ENCODE results near the gene PTCH2.

PTCH2 gene

GRCh38 chr1:44775078-44775929, 67.7 kb downstream of the PTCH2 start, which contains the start of gene RPS8:
Gene RPS8 (plus strand): TSS chr1:44775540. CDS start chr1:44775597, 57 bp downstream.
- H3K4me3 ChIP-seq = peak within 1 kb of the TSS; percentile 93
- H3K27ac ChIP-seq = peak within 1 kb of the TSS; percentile 95 to 99
- DNase-seq (ENCODE audit: low spot score) = peak; percentile 95

More at GRCh38 chr1:44775078-44775929, 67.7 kb downstream of the PTCH2 start, which contains the start of gene RPS8:
- TF ChIP-seq CTCF (IDR thresholded peaks at IDR 0.05) = no peak
